Measurements from ENCODE around the gene WDR45B.

The WDR45B gene

GRCh38 chr17:82629748-82630147 is 18.5 kb downstream of the WDR45B start:
- no peak for DNase-seq (ENCODE audit: low read depth)

- no peak for DNase-seq (ENCODE audit: low read depth)
These were observed 20.8 kb downstream of the WDR45B start for GRCh38 chr17:82627405-82627804.

GRCh38 chr17:82623707-82624106 is 24.5 kb downstream of the WDR45B start:
- no peak for DNase-seq (ENCODE audit: low read depth)

GRCh38 chr17:82619641-82620040 is 28.6 kb downstream of the WDR45B start:
- DNase-seq (ENCODE audit: low read depth) = no peak

- DNase-seq (ENCODE audit: low read depth) = no peak
These were observed 29.0 kb downstream of the WDR45B start for GRCh38 chr17:82619211-82619610.

- no peak for DNase-seq (ENCODE audit: low read depth)
These were observed 32.1 kb downstream of the WDR45B start for GRCh38 chr17:82616021-82616711.

GRCh38 chr17:82615084-82616020 is 32.9 kb downstream of the WDR45B start:
- no peak for DNase-seq (ENCODE audit: low read depth)

GRCh38 chr17:82614095-82614631 is 34.1 kb downstream of the WDR45B start:
- no peak for DNase-seq (ENCODE audit: low read depth)

GRCh38 chr17:82613283-82614094 is 34.8 kb downstream of the WDR45B start:
- no peak for DNase-seq (ENCODE audit: low read depth)

GRCh38 chr17:82611140-82612058 is 36.8 kb downstream of the WDR45B start:
- no peak for DNase-seq (ENCODE audit: low read depth)

- DNase-seq (ENCODE audit: low read depth) = no peak
These were observed 38.6 kb downstream of the WDR45B start for GRCh38 chr17:82609655-82610054.

- no peak for DNase-seq (ENCODE audit: low read depth)
These were observed 39.4 kb downstream of the WDR45B start for GRCh38 chr17:82608816-82609215.

- DNase-seq (ENCODE audit: low read depth) = no peak
These were observed 42.2 kb downstream of the WDR45B start for GRCh38 chr17:82605939-82606600.

- DNase-seq (ENCODE audit: low read depth) = no peak
These were observed 43.7 kb downstream of the WDR45B start for GRCh38 chr17:82604532-82604931.

- DNase-seq (ENCODE audit: low read depth) = no peak
These were observed 44.2 kb downstream of the WDR45B start for GRCh38 chr17:82603981-82604448.

- DNase-seq (ENCODE audit: low read depth) = no peak
These were observed 45.1 kb downstream of the WDR45B start for GRCh38 chr17:82602986-82603710.

GRCh38 chr17:82602487-82602886 is 45.8 kb downstream of the WDR45B start:
- no peak for DNase-seq (ENCODE audit: low read depth)

- no peak for DNase-seq (ENCODE audit: low read depth)
These were observed 46.7 kb downstream of the WDR45B start for GRCh38 chr17:82601447-82602000.

GRCh38 chr17:82600731-82601446 is 47.4 kb downstream of the WDR45B start:
- DNase-seq (ENCODE audit: low read depth) = no peak

Measured in stimulated activated CD8-positive, alpha-beta memory T cell treated with anti-CD3 and anti-CD28 coated beads, Interleukin-12 subunit alpha, Interleukin-12 subunit beta, amount 100 ng/mL, for 1 hour (primary cell).